ENCODE data around the gene SLC35F4. TPM values are rescaled to one million over a fixed set of nuclear protein-coding genes. Genes with fewer than 3 reads are reported as not detected.

SLC35F4 gene
- total RNA-seq, 1 donor from 2014 or later, result not detected

- Mint-ChIP-seq H3K4me1 (ENCODE audit: unreplicated experiment) (no peaks in the 10 kb centered on the region), H3K4me3 (ENCODE audit: unreplicated experiment) (no peak overlapping the region), H3K9me3 (ENCODE audit: unreplicated experiment) (no peaks in the 10 kb centered on the region), H3K36me3 (ENCODE audit: unreplicated experiment) (no peaks in the 10 kb centered on the region), H3K27ac (ENCODE audit: unreplicated experiment) (no peak overlapping the region), H3K27me3 (ENCODE audit: unreplicated experiment) (no peaks in the 10 kb centered on the region)
- TF ChIP-seq, protein P1, sequence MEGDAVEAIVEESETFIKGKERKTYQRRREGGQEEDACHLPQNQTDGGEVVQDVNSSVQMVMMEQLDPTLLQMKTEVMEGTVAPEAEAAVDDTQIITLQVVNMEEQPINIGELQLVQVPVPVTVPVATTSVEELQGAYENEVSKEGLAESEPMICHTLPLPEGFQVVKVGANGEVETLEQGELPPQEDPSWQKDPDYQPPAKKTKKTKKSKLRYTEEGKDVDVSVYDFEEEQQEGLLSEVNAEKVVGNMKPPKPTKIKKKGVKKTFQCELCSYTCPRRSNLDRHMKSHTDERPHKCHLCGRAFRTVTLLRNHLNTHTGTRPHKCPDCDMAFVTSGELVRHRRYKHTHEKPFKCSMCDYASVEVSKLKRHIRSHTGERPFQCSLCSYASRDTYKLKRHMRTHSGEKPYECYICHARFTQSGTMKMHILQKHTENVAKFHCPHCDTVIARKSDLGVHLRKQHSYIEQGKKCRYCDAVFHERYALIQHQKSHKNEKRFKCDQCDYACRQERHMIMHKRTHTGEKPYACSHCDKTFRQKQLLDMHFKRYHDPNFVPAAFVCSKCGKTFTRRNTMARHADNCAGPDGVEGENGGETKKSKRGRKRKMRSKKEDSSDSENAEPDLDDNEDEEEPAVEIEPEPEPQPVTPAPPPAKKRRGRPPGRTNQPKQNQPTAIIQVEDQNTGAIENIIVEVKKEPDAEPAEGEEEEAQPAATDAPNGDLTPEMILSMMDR (IDR thresholded peaks at IDR 0.05), result no peak
- DNase-seq (ENCODE audit: extremely low spot score, unreplicated experiment), result no peak
Measured at GRCh38 chr14:57822081-57822480, 43.8 kb downstream of the SLC35F4 start.

GRCh38 chr14:57820581-57820980 is 45.3 kb downstream of the SLC35F4 start:
- Mint-ChIP-seq H3K27ac (ENCODE audit: unreplicated experiment) (no peak overlapping the region), H3K36me3 (ENCODE audit: unreplicated experiment) (no peaks in the 10 kb centered on the region), H3K9me3 (ENCODE audit: unreplicated experiment) (no peaks in the 10 kb centered on the region), H3K27me3 (ENCODE audit: unreplicated experiment) (no peaks in the 10 kb centered on the region), H3K4me1 (ENCODE audit: unreplicated experiment) (no peaks in the 10 kb centered on the region), H3K4me3 (ENCODE audit: unreplicated experiment) (no peak overlapping the region)
- TF ChIP-seq, protein P1 (IDR thresholded peaks at IDR 0.05), result no peak
- DNase-seq (ENCODE audit: extremely low spot score, unreplicated experiment), result no peak

- Mint-ChIP-seq H3K27ac (ENCODE audit: unreplicated experiment) (no peak overlapping the region), H3K27me3 (ENCODE audit: unreplicated experiment) (no peaks in the 10 kb centered on the region), H3K9me3 (ENCODE audit: unreplicated experiment) (no peaks in the 10 kb centered on the region), H3K4me3 (ENCODE audit: unreplicated experiment) (no peak overlapping the region), H3K36me3 (ENCODE audit: unreplicated experiment) (no peaks in the 10 kb centered on the region), H3K4me1 (ENCODE audit: unreplicated experiment) (no peaks in the 10 kb centered on the region)
- TF ChIP-seq, protein P1 (IDR thresholded peaks at IDR 0.05), result no peak
- DNase-seq (ENCODE audit: extremely low spot score, unreplicated experiment), result no peak
Measured at GRCh38 chr14:57818511-57818910, 47.4 kb downstream of the SLC35F4 start.

- DNase-seq (ENCODE audit: extremely low spot score, unreplicated experiment), result no peak
- H3K27me3 Mint-ChIP-seq (ENCODE audit: unreplicated experiment), result no peaks in the 10 kb centered on the region
- H3K4me3 Mint-ChIP-seq (ENCODE audit: unreplicated experiment), result no peak overlapping the region
Measured at GRCh38 chr14:57816568-57817284, 49.2 kb downstream of the SLC35F4 start.

GRCh38 chr14:57814726-57815125 is 51.2 kb downstream of the SLC35F4 start:
- DNase-seq (ENCODE audit: extremely low spot score, unreplicated experiment), result no peak

More at GRCh38 chr14:57816568-57817284, 49.2 kb downstream of the SLC35F4 start:
- no peaks in the 10 kb centered on the region for H3K9me3 Mint-ChIP-seq (ENCODE audit: unreplicated experiment)
- H3K36me3 Mint-ChIP-seq (ENCODE audit: unreplicated experiment), result no peaks in the 10 kb centered on the region
- no peak overlapping the region for H3K27ac Mint-ChIP-seq (ENCODE audit: unreplicated experiment)
- no peaks in the 10 kb centered on the region for H3K4me1 Mint-ChIP-seq (ENCODE audit: unreplicated experiment)
- TF ChIP-seq, protein P1 (IDR thresholded peaks at IDR 0.05), result no peak

More at GRCh38 chr14:57814726-57815125, 51.2 kb downstream of the SLC35F4 start:
- Mint-ChIP-seq H3K36me3 (ENCODE audit: unreplicated experiment) (no peaks in the 10 kb centered on the region), H3K4me3 (ENCODE audit: unreplicated experiment) (no peak overlapping the region), H3K4me1 (ENCODE audit: unreplicated experiment) (no peaks in the 10 kb centered on the region), H3K9me3 (ENCODE audit: unreplicated experiment) (no peaks in the 10 kb centered on the region), H3K27ac (ENCODE audit: unreplicated experiment) (no peak overlapping the region), H3K27me3 (ENCODE audit: unreplicated experiment) (no peaks in the 10 kb centered on the region)
- TF ChIP-seq, protein P1 (IDR thresholded peaks at IDR 0.05), result no peak

Data from osteocyte (in vitro differentiated cells).